Islet of Langerhans (tissue), 1 donor: ENCODE results near the gene ARHGAP6.

Experiments used
- FAIRE-seq: peaks from one replicate; lab custom pipeline; 2011; peaks lifted over from hg19 to GRCh38; lab: Jason Lieb, UNC

ARHGAP6 gene

DNA sequence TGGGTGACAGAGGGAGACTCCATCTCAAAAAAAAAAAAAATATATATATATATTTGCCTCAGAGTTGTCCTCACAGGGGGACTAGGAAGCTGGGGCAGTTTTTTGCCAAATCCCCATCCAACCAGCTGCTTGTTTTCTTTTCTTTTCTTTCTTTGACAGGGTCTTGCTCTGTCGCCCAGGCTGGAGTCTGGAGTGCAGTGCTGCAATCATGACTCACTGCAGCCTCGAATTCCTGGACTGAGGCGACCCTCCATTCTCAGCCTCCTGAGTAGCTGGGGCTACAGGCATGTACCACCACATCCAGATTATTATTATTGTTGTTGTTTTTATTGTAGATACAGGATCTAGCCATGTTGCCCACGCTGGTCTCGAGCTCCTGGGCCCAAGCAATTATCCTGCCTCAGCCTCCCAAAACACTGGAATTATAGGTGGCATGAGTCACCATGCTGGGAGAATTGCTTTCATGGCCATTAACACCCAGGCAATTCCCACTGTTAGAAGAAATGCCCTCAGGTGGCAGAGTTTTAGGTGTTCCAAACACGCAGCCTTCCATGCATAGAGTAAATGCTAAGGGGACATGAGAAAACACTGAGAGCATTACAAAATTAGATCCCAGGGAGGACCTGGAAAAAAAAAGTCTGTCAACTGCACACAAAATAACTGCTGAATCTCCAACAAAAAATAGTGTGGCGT, 98.0 kb downstream of the ARHGAP6 start:
- no peak for FAIRE-seq

DNA sequence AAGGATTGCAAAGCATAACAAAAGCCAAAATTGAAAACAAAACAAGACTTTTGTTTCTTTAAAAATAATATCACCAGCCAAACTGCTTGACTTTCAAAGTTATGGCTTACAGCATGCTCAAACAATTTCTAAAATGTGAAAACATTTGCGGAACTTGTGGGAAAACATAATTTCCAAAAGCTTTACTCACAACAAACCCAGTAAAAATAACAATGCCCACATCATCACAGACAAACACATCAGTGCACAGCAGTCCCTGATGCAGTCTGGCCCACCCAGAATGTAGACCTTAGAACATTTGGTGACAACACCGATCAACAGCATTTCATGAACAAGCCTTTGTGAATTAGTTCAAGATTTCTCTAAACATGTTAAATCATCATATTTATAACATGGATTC, 98.9 kb downstream of the ARHGAP6 start:
- FAIRE-seq, result no peak

DNA sequence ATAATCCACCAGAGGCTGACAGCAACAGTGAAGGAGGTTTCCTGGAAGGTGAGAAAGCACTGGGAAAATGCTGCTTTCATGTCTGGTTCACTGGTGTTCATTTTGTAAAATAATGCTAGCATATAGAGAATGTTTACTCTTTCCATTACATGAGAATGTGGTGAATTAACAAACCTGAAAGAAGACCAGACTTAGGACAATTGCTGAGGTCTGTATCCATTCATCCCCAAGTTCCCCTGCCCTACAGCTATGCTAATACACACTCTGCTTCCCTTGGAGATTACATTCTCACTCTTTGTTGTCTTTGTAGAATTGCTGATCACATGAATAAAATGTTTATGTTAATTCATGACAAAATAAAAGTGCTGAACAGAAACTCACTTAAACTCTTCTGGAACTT, 99.5 kb downstream of the ARHGAP6 start:
- no peak for FAIRE-seq

DNA sequence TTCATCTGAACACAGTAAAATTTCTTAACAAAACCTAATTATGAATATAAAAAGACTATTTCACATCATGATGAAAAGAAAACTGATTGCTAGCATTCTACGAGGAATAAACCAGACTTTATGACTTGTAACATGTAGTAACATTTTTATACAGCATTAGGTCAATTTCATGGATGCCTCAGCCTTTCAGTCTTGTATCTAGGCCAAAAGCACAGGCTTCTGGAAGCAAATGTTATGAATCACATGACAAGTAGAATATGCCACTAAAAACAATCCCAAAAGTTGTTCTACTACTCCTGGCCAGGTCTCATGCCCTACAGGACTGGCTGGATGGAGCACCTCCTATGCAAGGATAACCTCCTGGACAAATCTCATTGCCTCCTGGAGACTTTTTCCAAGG, 101.2 kb downstream of the ARHGAP6 start:
- no peak for FAIRE-seq

DNA sequence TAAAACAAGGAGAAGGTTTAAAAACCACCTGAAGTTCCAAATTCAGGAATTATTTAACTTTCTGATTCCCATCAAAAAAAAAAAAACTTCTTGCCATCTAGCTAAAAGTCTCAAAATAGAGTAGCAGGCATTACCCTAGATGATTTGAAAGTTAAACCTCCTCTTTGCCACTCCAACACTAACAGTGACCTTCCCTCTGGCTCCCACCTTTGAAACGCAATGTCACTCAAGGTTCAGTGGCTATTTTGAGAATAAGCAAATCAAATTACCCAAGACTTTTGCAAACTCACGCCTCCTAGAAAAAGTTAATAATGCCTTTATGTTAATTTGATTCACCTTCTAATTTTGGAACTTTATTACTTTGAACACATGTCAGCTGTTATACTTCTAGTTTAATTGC, 103.2 kb downstream of the ARHGAP6 start:
- FAIRE-seq, result no peak

DNA sequence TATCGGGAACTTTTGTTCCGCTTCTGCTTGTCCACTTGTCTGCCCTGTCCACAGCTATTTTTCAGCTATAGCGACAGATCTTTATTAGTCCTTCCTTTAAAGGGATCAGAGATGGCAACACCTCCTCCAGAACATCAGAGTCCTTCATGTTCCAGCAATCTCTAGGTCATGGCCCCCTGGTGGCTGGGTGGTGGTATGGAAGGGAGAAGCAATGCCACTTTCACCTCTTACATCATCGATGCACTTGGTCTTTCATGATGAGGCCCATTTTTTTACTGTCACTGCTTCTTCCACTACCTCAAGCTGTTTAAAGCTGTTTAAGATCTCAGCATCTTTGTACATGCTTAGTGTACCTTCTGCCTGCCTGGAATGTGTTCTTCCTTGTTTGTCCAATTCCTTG, 106.7 kb downstream of the ARHGAP6 start:
- FAIRE-seq, result no peak

DNA sequence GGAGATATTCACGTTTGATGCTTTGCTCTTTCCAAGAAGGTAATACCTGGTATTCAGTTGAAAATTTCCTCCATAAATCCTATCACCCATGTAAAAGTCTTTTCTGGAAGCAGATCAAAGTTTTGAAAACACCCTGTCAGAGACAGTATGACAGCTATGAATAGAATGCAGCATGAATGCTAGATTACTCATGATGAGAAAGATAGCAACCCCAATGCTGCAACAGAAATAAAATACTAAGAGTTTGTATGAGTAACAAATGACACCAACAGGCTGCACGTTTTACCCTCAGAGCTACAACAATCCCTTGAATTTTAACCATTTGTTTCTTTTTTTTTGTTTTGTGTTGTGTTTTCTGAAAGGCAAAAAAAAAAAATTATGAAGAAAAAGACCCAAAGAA, 108.6 kb downstream of the ARHGAP6 start:
- FAIRE-seq, result no peak

DNA sequence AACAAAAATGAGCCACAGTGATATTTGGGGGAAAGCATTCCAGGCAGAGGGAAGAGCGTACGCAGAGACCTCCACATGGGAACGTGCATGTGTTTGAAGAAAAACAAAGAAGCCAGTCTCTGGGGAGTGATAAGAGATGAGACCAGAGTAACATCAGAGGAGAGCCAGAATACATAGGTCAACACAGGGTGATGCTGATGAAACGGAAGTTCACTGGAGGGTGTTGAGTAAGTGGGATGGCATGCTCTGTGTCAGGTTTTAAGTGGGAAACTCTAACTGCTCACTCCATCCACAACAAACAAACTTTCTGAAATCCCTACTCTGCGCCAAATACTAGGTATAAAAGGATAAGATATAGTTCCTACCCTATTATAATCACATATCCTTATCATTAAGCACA, 110.0 kb downstream of the ARHGAP6 start:
- no peak for FAIRE-seq

DNA sequence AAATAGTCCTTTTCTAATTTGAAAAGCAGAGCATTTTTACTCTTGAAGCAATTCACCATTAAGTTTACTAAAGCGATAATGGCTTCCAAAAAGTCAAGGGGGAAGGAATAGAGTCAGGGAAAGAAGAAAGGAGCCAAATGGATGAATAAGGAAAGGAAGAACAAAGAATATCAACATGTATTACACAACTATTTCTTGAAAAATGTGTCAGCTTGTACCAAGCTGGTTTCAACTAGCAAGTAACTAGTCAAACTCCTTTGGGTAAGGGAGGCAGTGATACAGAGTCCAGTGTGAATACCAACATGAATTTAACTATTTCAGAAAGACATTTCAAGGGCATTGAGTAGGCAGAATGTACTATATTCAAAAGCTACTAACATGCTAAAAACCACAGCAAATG, 112.1 kb downstream of the ARHGAP6 start:
- FAIRE-seq, result no peak

DNA sequence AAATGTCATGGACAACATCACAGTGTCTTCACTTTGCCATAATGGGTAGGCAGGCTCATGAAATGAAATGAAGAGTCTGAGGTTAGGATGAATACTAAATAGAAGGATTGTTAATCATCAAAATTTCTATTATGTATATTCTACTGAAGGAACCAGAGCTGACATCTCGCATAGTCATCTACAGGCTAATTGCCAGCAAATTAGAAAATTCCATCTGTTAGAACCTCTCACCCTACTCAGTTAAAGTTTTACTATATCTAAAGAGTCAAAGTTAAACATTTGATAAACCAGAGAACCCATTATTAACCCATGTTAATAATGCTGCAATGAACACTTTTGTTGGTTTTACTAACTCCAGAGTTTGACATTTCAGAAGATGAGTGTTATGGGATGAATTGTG, 114.6 kb downstream of the ARHGAP6 start:
- no peak for FAIRE-seq

DNA sequence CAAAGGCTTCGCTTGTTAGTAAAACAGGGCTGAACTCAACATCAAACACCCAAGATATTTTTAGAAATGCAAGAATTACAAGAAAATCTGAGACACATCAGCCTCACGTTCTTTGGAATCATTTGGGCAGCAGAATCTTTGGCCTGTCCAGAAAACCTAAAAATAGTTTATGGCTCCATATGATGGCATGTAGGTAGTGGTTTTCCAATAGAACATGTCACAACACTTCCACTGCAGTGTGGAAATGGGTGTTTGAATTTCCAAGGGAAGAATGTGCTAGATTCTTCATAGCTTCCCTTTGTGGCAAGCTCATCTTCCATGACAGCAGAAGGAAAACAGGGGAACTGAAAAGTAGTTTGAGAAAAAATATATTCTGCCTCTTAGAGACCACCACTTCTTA, 118.8 kb downstream of the ARHGAP6 start:
- FAIRE-seq, result no peak

DNA sequence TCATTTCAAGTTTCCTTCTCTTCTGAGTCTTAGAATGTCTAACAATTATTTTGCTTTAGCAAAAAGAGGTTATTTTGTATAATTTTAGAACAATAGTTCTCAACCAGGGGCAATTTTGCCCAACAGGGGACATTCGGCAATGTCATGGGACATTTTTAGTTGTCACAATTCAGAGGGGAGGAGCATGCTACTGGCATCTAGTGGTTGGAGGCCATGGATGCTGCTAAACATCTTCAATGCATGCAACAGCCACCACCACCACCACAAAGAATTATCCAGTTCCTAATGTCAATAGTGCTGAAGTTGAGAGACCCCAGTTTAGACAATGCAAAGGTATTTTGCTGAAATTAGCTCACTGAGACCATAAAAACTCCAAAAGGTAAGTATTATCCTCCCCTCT, 122.5 kb downstream of the ARHGAP6 start:
- FAIRE-seq, result no peak

DNA sequence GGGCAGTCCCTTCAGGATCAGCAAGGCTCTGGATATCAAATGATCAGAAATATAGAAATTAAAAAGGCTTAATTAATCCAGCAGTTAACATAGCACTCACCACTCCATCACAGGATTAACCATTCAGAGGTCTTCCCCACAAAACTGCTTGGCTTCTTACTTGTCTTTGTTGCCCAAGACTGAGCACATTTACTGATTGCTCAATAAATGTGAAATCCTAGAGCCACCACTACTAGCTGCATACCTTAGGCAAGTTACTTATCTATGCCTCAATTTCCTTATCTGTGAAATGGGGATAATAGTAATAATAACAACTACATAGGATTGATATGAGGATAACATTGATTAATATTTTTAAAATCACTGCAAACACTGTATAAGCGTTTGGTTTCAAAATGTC, 124.2 kb downstream of the ARHGAP6 start:
- FAIRE-seq, result no peak

DNA sequence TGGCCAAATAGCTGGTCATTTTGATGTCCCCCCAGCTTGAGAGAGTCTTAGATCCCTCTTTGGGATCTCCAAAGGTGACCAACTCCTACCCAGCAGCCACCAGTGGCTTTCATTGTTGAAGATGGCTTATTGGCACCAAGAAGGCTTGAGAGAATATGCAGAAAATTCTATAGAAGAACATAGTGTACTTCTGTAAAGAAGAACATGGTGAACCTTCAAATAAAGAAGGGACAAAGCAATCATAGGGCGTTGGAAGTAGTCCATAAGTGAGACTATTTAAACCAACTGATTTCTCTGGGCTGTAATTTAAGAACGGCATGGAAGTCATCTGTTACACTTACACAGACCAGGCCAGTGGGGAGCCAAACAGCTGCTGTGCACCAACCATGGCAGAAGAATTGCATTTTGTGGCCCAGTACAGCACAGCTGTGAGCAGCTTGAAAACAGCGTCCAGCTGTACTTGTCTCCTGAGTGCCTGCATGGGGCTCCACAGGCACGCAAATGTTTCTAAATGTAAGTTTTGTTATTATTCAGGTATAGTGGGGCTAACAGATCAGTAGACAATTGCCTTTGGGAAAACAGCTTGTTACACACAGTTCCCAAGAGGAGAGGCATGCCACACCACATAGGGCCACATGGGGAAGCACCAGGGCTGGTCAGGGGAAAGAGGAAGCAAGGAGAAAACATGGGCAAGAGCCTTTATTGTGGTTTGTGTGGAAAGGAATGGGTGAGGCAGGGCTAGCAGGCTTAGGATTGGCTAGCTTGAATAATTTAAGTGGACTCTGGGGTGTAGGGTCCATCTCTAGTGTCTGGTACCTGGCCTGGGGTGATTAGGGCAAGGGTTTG, 125.0 kb downstream of the ARHGAP6 start:
- no peak for FAIRE-seq

DNA sequence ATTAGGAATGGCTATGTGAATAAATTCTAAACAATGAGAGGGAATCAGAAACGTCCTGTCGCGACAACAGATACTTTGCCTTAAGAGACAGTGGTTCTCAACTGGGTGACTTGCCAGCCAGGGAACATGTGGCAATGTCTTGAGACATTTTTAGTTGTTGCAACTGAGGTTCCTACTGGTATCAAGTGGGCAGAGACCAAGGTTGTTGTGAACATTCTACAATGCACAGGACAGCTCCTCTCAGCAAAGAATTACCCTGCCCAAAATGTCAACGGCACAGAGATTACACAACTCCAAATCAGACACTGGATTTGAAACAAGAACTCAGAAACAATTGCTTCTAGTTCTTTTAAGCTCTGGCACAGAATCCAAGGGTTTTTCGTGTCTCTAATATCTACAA, 128.6 kb downstream of the ARHGAP6 start:
- FAIRE-seq, result no peak

DNA sequence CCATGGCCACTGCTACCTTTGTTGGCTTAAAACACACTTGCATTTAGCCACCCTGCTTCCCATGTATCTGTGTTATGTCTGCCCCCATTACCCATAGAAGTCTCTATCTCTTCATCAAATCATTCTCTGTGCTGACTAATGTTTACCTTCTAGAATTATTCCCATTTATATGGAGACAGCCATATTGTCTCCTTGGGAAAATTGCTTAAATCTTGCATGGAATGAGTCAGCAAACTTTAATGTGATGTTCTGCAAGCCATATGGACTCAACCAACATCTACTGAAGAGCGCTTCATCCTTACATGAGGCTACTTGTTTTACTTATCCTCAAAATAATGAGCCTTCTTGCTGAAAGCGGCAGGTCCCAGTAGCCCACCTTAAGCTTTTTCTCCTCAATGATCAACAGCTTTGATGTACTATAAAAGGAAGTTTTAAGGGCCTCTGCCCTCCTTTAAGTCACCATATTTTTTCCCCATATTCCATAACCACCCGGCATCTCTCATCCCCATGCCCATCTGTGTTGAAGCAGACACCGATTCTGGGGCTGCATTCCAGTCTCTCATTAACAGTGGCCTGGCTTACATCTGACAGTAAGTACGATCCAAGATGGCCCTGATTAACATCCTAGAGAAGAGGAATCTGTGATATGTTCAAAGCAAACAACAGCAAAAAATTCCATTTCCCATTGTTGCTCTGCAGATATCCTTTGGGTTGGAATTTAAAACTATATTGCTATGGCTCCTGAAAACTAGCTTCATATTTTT, 130.4 kb downstream of the ARHGAP6 start:
- FAIRE-seq, result no peak

DNA sequence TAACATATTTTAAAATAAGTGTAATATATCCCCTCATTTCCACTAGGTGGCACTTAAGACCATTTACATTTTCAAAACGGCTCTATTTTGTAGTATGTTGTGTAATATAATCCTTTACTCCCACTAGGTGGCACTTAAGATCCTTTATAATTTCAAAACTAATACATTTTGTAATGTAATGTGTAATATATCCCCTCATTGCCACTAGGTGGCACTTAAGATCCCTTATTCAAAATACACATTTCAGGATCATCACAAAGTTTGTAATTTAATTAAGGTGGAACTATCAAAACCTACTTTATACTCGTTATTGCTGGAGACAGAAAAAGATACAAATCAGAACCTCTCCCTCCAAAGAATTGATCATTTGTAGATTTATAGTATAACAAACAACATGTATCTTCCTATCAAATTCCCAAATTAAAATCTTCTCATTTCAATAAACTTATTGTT, 132.5 kb downstream of the ARHGAP6 start:
- FAIRE-seq, result peak; percentile 100

DNA sequence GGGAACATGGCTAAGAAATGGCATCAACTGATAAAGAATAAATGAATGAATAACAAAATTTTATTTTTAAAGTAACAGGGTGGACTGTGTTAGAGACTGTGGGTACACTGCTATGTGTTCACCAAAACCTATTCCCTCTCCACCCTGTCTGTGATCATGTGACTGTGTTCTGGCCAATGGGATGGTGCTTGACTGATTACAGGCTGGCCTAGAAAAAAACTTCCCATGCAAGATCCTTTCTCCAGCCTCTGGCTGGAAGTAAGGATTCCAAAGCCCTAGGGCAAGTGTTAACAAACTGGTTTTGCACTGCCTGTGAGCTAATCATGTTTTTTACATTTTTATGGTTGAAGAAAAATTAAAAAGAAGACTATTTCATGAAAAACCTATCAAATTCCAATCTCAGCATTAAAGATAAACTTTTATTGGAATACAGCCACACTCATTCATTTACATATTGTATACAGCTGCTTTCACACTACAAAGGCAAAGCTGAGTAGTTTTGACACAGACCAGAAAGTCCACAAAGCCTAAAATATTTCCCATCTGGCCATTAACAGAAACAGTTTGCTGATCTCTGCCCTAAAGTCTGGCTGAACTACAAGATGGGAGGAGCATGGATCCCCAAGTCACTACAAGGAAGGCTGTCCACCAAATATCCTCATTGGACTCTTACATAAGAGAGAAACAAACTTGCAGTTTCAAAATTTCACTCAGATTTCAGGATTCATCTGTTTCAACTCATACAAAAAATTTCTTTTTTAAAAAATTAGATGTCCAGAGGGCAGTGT, 133.2 kb downstream of the ARHGAP6 start:
- no peak for FAIRE-seq

DNA sequence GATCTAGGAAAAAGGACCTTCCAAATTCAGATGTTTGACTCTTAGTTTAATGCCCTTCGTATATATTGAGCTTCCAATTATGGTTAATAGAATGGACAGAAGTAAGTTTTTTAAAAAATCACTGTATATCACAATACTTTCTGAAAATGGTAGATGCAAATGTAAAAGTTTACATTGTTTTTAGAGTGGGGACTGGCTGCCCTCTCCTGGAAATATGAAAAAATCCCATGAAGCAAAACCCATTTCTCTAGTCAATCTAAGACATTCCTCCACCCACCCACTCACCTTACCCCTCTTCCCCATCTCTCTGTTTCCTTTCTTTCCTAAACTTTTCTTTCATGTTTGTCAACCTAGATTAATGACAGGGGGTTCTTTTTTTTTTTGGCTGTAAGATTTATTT, 134.5 kb downstream of the ARHGAP6 start:
- FAIRE-seq, result peak; percentile 84

DNA sequence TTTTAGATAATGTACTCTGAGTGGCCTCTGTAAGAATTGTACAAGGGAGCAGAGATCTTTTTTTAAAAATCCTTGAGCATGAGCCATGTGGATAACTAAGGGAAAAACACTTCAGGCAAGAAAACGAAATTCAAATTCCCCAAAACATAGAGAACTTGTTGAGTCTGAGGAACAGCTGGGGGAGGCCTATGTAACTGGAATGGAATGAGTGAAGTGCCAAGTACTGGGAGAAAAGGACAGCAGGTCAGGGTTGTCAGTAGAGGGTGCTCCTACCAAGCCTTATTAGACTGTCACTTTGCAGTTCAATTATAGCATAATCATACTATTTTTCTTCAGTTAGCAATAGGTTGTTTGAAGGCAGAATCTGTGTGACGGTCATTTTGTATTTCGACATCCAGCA, 135.1 kb downstream of the ARHGAP6 start:
- FAIRE-seq, result no peak

DNA sequence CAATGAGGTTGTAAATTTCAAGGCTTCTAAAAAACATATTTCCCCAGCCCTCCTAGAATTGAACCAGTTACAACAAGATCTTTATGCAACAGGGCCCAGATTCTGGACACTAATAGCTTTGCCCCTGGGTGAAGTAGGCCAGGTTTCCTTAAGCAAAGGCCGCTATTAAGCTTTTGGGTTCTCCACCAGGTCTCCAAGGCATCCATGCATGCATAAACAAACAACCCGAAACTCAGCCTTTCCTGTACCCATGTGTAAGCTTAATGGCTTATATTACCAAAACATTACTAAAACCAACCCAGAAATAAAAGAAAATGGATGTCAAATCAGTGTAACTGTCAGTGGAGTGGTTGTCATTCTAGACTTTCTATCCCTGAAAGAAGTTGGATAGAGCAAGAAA, 137.1 kb downstream of the ARHGAP6 start:
- FAIRE-seq, result no peak

DNA sequence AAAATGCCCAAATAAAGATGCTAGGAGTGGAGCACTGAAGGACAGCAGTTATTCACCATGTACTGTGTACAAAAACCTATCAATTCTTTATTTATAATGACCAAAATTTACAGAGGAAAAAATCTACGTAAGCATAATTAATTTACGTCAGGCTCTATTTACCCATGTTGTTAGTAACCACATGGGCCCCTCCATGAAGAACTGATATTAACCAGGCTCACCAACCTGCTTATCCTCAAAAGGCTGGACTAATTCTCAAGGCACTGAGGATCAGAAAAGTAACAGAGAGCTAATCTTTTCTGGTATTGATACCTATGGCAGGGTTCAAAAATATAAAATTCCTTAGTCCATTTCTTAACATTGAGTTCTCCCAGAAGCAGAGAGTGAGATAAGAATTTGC, 140.0 kb downstream of the ARHGAP6 start:
- no peak for FAIRE-seq
